Erythroblast (primary cell): ENCODE results near the gene TEAD1.

Experiments
- DNase-seq, 2 experiments: peaks; one replicate each; lab custom pipeline; 2025; lab: John Stamatoyannopoulos, UW
- GATA1 ChIP-seq: IDR thresholded peaks from 2 replicates; pipeline ENCODE4 v1.6.1; 2011; ENCODE audit warnings: low read depth, mild to moderate bottlenecking, control low read depth, low read length, moderate library complexity
- POLR2A ChIP-seq: IDR thresholded peaks from 2 replicates; pipeline ENCODE4 v1.6.1; 2011; ENCODE audit warnings: mild to moderate bottlenecking, low read length

The TEAD1 gene

DNA sequence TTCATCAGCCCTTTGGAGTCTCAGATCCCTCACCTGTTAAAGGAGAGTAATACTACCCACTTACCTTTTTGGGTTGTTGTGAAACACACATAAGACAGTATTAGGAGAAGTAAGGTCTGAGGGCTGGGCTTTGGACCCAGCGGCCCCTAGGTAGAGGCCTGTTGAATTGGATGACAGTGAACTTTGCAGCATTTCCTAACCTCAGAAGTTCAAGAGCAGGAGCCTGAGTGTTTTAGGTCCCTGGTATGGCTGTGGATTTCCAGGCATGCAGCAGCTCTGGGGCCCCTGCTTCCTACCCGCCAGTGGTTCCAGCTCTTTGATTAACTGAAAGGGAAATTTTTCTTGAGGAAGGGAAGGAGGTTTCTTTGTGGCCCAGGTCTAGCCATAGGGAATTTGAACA, 58.9 kb downstream of the TEAD1 start:
- TF ChIP-seq GATA1 (no peak), POLR2A (no peak)
- no peak for DNase-seq

DNA sequence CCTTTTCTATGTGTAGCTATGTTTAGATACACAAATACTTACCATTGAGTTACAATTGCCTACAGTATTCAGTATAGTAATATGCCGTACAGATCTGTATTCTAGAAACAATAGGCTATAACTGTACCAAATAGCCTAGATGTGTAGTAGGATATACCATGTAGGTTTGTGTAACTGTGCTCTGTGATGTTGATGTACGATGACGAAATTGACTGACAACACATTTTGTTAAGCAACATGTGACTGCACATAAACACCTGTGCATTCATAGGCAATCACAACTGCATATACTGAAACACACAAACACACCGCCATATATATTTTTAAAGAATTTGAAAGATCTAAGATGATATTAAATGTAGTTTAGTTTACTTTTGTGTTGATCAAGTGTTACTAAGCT, 60.4 kb downstream of the TEAD1 start:
- no peak for DNase-seq

DNA sequence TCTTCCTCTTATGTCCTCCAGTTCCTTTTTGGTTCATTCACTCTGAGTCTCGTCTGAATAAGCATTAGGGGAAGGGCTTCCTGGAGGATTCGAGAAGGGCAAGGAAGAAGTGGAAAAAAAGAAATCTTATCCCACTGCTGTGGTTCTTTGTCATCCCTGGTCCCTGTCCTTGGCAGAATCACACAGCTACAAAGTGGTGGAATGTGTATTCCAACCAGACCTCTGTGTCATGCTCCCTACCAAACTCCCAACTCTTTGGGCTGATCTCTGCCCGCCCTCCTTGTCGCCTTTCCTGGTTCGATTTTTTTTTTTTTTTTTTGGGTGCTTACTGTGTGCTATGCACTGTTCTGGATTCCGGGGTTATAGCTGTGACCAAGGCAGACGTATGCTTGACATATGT, 61.0 kb downstream of the TEAD1 start:
- no peak for TF ChIP-seq POLR2A
- no peak for TF ChIP-seq GATA1
- no peak for DNase-seq

More for the DNA sequence above, 60.4 kb downstream of the TEAD1 start:
- TF ChIP-seq POLR2A (no peak), GATA1 (no peak)

DNA sequence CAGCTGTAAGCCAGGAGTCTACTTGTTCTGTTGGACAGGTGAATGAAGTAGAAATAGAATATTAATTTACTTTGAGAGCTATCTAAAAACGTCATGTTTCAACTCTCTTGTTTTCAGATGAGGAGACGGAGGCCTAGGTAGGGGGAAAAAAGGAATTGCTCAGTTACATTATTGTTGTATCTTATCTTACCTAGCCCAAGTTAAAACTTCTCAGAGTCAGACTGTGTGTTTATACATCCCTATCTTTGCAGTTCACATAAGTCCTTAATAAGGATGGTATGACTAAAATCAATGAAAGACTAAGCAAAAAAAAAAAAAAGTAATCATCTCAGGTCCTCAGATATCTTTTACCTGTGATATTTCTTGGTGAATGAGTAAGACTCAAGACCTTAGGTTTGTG, 62.8 kb downstream of the TEAD1 start:
- TF ChIP-seq GATA1, result no peak
- TF ChIP-seq POLR2A, result no peak
- DNase-seq, result no peak

DNA sequence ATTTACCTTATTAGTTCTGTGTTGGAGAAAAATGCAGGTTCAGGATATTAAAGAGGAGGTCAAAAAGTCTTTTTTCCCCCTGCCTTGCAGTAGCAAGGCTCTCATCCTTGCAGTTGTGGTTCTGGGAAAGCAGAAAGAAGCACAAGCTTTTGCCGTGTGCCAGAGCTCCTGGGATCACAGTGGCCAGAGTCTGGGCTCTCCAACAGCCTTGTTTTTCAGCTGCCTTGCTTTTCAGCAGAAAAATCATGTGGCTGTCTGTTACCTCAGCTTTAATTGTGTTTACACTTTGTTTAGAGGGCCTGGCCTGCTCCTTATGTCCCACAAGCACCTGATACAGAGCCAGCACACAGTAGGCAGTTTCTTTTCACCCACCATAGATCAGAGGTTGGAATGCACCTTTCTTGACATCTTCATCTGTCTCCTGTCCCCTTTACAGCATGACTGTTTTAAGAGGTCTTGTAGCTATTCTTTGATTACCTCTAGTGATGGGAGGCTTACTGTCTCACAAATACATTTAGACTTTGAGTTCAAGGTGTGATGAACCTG, 67.5 kb downstream of the TEAD1 start:
- no peak for DNase-seq
- TF ChIP-seq GATA1, result no peak
- no peak for TF ChIP-seq POLR2A

DNA sequence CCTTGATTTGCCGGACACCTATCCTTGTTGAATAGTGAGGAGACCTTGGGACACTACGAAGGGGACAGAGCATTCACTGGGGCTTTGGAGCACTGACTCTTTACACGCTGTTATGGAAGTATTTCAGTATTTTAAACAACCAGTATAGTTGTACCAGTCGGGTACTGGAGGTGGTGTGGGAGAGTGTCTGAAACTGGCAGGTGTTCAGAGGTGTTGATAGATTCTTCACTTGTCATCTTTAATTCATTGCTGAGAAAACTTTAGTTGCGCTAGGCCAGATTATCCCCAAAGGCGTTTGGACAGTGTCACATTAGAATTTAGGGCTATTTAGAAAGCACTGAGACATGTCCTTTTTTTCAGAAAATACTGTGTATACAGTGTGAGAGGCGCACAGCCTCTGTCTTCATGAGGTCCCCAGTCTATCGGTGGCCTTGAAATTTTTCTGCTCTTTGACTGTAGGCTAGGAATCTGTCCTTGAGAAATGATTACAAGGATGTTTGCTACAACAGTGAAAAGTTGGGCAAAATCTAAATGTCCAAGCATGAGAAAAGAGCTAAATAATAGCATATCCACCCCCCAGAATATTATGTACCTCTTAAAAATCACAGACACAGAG, 69.7 kb downstream of the TEAD1 start:
- no peak for TF ChIP-seq POLR2A
- no peak for DNase-seq

DNA sequence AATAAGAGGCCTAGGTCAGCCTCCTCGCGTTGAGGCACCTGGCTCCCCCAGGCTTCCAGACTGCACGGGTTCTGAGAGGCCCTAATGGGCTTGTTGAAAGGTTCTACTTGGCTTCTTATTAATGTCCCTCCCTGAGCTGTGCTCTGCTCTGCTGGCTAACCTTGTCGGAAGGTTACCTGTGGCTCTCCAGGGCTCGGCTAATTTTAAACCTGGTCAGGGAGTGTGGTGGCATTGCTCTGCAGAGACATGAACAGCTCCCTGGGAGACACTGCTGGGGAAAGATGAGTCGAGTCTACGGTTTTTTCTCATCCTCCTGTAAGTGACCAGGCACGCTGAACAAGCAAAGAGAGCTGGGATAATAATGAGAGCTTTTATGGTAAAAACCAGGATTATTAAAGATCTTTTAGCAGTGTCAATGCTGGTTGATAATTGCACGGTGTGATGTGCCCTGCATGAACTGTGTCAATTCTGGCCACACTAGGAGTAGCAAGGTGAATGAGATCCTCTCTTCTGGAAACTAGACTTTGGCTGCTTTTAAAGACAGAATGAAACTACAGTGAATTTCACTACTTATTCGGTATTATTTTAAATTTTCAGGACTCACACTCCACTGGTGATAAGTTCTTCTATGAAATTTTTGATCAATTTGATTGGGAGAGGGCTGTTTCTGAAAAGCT, 70.7 kb downstream of the TEAD1 start:
- no peak for DNase-seq
- no peak for TF ChIP-seq GATA1
- no peak for TF ChIP-seq POLR2A

DNA sequence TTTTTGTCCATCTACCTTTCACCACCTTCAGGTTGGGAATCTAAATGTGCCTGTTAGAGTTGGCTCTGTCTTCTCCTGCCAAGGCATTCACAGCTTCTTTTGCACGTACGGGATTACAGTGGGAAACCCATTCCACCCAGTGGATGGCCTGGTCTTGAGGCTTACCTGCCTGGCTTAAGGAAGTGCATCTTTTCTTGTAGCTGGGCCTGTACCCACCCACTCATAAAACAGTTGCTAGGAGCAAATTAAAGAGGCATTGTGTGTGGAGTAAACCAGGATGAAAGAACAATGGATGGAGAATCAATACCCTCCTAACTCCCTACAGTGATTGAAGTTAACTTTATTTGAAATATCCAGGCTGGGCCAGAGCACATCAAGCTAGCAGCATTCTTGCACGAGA, 71.6 kb downstream of the TEAD1 start:
- no peak for TF ChIP-seq GATA1
- DNase-seq, result no peak

DNA sequence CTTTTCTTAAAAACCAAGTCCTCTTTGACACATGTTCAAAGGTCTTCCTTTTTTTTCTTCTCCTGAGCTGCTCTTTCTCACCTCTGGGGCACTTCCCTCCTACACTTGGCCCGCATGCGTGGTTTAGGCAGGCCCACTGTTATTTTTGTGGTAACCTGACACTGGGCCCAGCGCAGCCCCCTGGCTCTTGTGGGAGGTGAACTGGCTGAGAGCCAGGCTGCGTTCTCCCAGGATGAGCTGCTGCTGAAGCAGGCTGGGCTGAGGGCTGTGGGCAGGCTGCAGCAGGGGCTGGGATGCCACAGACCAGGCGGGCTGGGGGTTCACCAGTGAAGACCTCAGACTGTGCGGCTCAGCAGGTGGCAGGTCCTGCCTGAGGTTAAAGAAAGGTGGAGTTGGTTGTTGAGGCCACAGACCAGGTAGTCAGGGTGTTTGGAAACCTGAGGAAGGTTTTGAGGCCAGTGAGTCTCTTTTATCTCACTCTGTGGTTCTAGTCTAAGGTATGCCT, 72.4 kb downstream of the TEAD1 start:
- TF ChIP-seq GATA1, result no peak
- no peak for DNase-seq

DNA sequence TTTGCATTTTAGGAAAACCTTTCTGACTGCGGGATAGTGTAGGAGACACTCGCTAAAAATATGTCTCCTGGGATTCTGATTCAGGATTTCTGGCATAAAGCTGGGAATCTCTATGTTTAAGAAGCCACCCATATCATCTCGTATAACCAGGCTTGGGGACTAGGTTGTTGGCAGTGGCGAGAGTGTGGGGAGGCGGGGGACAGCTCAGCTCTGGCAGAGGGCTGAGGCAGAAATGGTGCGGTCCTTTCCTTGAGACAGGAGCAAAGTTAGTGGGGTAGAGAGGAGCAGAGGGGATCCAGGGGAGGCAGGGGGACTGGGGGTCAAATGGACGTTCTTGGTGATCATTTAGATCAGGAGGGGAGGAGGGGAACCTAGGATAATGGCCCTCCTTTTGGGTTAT, 74.3 kb downstream of the TEAD1 start:
- DNase-seq, result no peak
- TF ChIP-seq GATA1 (no peak), POLR2A (no peak)

DNA sequence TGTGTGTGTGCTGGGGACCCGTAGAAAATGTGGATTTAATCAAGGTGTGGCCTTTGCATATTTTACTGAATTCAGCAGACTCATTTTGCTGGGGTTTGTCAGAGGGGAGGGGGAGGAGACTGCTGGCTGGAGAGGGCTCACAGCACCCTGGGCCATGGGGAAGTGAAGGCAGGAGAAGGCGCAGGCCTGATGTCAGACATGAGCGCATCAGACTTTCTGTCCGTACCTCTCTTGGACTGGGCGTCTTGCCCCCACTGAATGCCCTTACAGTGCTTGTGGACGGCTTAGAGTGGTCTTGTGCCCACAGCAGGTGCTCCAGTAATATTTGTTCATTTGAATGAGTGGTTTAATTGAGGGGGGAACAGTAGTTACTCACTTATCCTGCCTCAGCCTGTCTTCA, 75.2 kb downstream of the TEAD1 start:
- DNase-seq, result no peak
- TF ChIP-seq POLR2A, result no peak
- no peak for TF ChIP-seq GATA1

DNA sequence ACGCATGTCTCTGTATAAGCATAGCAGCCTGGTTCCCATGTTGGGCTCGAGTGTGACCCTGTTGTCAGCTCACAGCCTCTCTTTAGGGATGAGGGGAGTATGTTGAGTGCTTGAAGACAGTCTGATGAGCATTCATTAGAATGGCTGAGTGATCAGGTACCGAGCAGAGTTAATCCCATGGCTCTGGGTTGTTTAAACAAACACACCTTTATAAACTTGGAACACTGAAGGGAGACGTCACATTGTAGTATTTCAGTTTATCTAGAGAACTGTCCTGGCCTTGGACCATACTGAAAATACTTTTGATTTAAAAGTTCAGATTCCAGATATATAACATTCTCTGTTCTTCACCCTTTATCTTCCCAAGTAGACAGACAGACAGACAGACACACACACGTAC, 76.0 kb downstream of the TEAD1 start:
- TF ChIP-seq GATA1, result no peak
- TF ChIP-seq POLR2A, result no peak
- no peak for DNase-seq

DNA sequence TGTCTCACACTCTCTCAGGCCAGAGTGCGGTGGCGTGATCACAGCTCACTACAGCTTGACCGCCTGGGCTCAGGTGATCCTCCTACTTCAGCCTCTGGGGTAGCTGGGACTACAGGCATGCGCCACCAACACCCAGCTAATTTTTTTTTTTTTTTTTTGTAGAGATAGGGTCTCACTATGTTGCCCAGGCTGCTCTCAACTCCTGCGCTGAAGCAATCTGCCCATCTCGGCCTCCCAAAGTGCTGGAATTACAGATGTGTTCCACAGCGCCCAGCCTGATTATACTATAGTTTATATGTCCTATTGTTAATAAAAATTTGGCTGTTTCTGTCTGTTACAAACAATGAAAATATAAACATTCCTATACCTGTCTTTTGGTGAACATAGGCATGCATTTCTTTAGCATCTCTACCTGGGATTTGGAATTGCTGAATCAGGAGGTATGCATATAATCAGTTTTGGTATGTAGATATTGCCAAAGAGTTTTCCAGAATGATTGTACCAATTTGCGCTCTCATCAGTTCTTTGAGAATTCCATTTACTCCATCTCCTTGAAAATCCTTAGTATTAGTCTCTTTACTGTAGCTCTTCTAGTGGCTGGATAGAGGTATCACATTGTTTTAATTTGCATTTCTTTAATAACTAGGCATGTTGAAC, 78.8 kb downstream of the TEAD1 start:
- no peak for TF ChIP-seq POLR2A
- no peak for TF ChIP-seq GATA1
- DNase-seq, result no peak

DNA sequence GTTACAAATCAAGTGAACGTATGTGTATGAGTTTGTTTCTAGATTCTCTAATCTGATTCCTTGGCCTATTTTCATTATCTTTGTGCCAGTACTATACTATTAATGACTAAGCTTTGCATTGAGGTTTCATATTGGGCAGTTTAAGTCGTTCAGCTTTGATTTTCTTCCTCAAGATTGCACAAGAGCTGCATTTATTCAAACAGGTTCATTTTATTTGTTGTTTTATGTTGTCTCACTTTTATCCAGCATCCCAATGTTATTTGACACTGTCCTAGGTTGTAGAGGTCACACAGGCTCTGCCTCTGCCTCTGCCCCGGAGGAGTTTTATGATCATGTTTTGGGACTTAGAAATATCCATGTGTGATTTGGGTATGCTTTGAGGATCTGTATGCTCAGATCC, 79.8 kb downstream of the TEAD1 start:
- TF ChIP-seq POLR2A (no peak), GATA1 (no peak)
- DNase-seq, result no peak
